Fibroblast of lung (primary cell): ENCODE results near the gene SCTR.

Experiments used
- EZH2 ChIP-seq: IDR thresholded peaks from 2 replicates; pipeline ENCODE4 v1.5.1; 2012; ENCODE audit warnings: low read length, control low read depth, mild to moderate bottlenecking; ENCODE audit errors: missing control alignments
- TF ChIP-seq, protein P1 (sequence below), 2 donors: IDR thresholded peaks in 1 of 2; conservative IDR thresholded peaks in 1 of 2; 1 replicate in 1 of 2; 2 replicates in 1 of 2; pipeline ENCODE4 v1.5.1; 2011 to 2012; ENCODE audit warnings: low read length in 2 of 2, control low read depth in 1 of 2, inconsistent platforms in 1 of 2, low read depth in 1 of 2, mild to moderate bottlenecking in 1 of 2

DNA sequence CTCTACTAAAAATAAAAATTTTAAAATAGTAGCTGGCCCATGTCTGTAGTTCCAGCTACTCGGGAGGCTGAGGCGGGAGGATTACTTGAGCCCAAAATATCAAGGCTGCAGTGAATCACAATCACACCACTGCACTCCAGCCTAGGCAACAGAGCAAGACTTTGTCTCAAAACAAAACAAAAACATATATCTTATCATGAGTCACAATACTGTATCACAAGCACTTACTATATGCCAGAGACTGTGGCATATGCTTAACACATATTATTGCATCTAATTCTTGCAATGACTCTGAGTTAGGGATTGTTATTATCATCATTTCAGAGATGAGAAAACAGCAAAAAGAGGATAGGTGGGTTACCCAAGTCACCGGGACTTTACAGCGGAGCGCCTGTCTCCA lies 122.2 kb downstream of the SCTR start:
- TF ChIP-seq, protein P1, sequence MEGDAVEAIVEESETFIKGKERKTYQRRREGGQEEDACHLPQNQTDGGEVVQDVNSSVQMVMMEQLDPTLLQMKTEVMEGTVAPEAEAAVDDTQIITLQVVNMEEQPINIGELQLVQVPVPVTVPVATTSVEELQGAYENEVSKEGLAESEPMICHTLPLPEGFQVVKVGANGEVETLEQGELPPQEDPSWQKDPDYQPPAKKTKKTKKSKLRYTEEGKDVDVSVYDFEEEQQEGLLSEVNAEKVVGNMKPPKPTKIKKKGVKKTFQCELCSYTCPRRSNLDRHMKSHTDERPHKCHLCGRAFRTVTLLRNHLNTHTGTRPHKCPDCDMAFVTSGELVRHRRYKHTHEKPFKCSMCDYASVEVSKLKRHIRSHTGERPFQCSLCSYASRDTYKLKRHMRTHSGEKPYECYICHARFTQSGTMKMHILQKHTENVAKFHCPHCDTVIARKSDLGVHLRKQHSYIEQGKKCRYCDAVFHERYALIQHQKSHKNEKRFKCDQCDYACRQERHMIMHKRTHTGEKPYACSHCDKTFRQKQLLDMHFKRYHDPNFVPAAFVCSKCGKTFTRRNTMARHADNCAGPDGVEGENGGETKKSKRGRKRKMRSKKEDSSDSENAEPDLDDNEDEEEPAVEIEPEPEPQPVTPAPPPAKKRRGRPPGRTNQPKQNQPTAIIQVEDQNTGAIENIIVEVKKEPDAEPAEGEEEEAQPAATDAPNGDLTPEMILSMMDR (conservative IDR thresholded peaks at IDR 0.05 in 1 of 2, IDR thresholded peaks at IDR 0.05 in 1 of 2; ENCODE audit: low read depth in 1 of 2, low read length in 2 of 2) = no peak
- TF ChIP-seq EZH2 = no peak
